ENCODE results near the gene KIF12. TPM values are rescaled to one million over a fixed set of nuclear protein-coding genes. Genes with fewer than 3 reads are reported as not detected.

KIF12 gene
- total and polyA plus RNA-seq, 2 donors (not counting 3 experiments of a cell fraction or from before 2014, with no cell fraction given): 0.46 to 0.97 TPM

DNA sequence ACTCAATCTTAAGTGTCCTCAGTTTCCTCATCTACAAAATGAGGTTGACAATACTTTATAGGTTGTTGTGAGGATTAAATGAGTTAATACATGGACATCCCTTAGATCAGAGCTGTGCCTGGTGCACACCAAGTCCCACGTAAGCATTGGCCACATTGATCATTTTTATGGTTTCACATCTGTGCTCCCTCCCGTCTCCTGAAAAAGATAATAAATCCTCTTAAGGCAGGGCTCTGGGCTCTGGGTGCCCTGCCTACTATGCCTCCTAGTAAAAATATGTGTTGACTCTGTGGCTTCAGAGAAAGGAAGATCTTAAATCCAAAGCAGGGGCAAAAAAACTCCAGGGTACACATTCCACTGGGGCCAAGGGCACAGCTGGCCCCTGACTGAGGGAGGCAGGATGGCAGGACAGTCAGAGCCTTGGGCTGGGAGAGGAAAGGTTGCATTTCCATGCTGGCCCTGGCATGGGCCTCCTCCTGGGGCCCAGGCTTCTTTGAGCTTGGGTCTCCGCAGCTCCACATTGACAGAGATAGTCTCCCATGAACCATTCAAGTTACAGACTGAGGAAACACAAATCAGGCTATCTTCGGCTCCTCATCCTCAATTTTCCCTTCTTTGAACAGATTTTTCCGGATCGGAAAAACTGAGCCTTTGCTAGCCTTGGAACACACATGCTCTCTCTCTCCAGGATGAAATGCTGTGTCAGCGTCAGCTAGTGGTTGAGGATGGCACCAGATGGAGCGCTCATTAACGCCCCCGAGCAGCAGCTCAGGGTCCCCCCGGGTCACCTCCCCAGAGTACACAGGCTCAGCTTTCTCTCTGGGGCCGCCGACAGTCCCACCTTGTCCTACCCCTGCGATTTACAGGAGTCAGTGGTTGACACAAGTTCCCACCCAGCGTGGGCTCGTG lies 22.4 kb upstream of the KIF12 start:
- H2AFZ ChIP-seq (ENCODE audit: low read depth, low read length): no peak overlapping the region
- no peaks in the 10 kb centered on the region for H3K4me1 ChIP-seq (ENCODE audit: control insufficient read depth, extremely low read depth, insufficient read depth, low read length)
- DNase-seq (ENCODE audit: low read depth, low spot score) (no peak), FAIRE-seq (no peak)
- H3K36me3 ChIP-seq (ENCODE audit: control insufficient read depth in 2 of 2, extremely low read depth in 1 of 2, insufficient read depth in 2 of 2, low read length in 2 of 2): no peaks in the 10 kb centered on the region
- H3K9me3 ChIP-seq (replicated peaks; ENCODE audit: control insufficient read depth, insufficient read depth, low read length): no peaks in the 10 kb centered on the region
- no peak for TF ChIP-seq GATA2 (IDR thresholded peaks at IDR 0.05; ENCODE audit: insufficient read depth, insufficient read length, low read depth, low read length)
- TF ChIP-seq FOS (IDR thresholded peaks at IDR 0.05; ENCODE audit: borderline replicate concordance, insufficient read depth, low read length): no peak
- TF ChIP-seq POLR2A (IDR thresholded peaks at IDR 0.05; ENCODE audit: low read depth, low read length): no peak
- no peak for TF ChIP-seq MYC (IDR thresholded peaks at IDR 0.05; ENCODE audit: low read depth, low read length)
- no peak for TF ChIP-seq JUN (IDR thresholded peaks at IDR 0.05; ENCODE audit: borderline replicate concordance, insufficient read depth, insufficient read length, low read depth)
- no peak overlapping the region for H3K4me3 ChIP-seq (replicated peaks in 1 of 3; ENCODE audit: insufficient read depth in 1 of 3, low read depth in 1 of 3, low read length in 3 of 3)
- ChIA-PET POLR2A (interaction anchor here (0.5 kb wide), 1 partner anchor 747 kb away, joined by 3 read pairs; no protein-coding TSS in a partner anchor), CTCF (interaction anchor here (1.0 to 1.2 kb wide), 3 partner anchors 14 to 169 kb away, joined by 3 to 10 read pairs (median 3); no protein-coding TSS in a partner anchor)
- intact Hi-C loops (cut with micrococcal nuclease): no loop called here
- no peaks in the 10 kb centered on the region for H3K79me2 ChIP-seq (ENCODE audit: control insufficient read depth, insufficient read depth, low read length)
- dilution Hi-C loops (cut with MboI; ENCODE audit: extremely low pct_ligation_motif_present, low sequenced_read_pairs): no loop called here
- peaks cover 18 to 31% of the 10 kb centered on the region in 2 experiments for H3K27me3 ChIP-seq (ENCODE audit: control insufficient read depth in 2 of 2, insufficient read depth in 2 of 2, low read length in 2 of 2)
- H3K9me1 ChIP-seq (replicated peaks; ENCODE audit: control insufficient read depth, extremely low read depth, insufficient read depth, low read length): no peaks in the 10 kb centered on the region
- no peak overlapping the region for H3K9ac ChIP-seq (replicated peaks; ENCODE audit: extremely low read depth, insufficient read depth, low read length)
- BruUV-seq (replicated peaks): no TSS peak
- H3K27ac ChIP-seq (ENCODE audit: insufficient read depth, low read depth, low read length): no peak overlapping the region
- H3K4me2 ChIP-seq (ENCODE audit: insufficient read depth, low read length): no peak overlapping the region
- H4K20me1 ChIP-seq (replicated peaks; ENCODE audit: control insufficient read depth, extremely low read depth, insufficient read depth, low read length): no peaks in the 10 kb centered on the region
